ENCODE data around the gene ATAT1.
A peak's percentile ranks its signal among the peaks of the same experiment; 100 is the strongest.

The ATAT1 gene

DNA sequence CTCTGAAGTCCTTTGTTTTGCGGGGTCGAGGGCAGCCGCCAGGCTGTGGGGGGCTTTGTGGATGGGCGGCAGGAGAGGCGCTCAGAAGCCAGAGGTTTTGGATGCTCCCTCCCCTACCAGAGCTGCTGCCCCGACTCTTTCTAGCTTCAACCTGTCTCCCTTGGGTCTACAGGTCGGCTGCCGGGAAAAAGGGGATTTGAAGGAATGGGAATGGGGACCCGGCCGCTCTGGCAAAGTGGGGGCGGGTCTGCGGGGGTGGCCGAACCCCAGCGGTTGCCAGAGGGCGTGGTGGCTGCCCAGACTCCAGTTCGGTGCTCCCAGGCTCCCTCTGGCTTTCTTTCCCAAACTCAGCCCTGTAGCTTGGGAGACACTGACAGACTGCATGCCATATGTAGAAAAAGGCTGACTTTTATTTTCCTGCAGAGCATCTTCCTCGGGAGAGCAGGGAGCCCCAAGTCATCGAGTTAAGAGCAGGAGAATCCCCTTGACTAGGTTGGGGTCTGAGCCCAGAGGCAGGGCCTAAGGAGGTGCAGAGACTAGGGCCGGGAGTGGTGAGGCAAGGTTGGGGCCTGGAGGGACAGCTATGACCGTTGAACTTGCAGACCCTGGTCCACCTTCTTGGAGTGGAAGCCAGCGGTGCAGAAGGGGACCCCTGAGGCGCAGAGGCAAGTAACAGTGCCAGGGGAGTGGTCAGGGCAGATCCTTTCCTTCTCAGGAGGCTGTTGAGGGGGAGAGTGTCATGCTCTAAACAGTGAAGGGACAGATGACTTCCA, 61.2 kb downstream of the ATAT1 start:
- peak overlapping the region; percentile 87 for H3K4me3 ChIP-seq (ENCODE audit: low read depth, low read length)
- peak; percentile 45 for DNase-seq (ENCODE audit: low read depth, low spot score)
- TF ChIP-seq, protein P1, sequence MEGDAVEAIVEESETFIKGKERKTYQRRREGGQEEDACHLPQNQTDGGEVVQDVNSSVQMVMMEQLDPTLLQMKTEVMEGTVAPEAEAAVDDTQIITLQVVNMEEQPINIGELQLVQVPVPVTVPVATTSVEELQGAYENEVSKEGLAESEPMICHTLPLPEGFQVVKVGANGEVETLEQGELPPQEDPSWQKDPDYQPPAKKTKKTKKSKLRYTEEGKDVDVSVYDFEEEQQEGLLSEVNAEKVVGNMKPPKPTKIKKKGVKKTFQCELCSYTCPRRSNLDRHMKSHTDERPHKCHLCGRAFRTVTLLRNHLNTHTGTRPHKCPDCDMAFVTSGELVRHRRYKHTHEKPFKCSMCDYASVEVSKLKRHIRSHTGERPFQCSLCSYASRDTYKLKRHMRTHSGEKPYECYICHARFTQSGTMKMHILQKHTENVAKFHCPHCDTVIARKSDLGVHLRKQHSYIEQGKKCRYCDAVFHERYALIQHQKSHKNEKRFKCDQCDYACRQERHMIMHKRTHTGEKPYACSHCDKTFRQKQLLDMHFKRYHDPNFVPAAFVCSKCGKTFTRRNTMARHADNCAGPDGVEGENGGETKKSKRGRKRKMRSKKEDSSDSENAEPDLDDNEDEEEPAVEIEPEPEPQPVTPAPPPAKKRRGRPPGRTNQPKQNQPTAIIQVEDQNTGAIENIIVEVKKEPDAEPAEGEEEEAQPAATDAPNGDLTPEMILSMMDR (IDR thresholded peaks at IDR 0.05; ENCODE audit: low read depth, low read length), result peak; percentile 38
- in situ Hi-C loops (cut with HindIII; ENCODE audit: low sequenced_read_pairs), result no loop called here

DNA sequence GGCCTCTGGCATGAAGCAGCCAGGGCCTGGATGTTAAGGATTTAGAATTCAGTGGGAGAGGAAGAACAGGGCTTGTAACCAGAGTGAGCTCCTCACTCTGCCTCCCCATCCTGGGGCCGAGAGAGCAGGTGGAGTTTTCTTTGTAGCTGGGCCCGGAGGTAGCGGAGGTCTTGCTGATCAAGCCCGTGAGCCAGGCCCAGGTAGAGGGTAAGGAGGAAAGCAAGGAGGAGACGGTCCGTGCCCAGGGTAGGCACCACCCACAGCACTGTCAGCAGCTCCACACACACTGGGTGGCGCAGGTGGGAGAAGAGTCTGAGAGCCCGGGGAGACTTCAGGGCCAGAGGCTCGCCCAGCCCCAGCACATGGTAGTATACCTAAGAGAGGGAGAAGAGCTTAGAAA, 61.9 kb downstream of the ATAT1 start:
- in situ Hi-C loops (cut with HindIII; ENCODE audit: low sequenced_read_pairs), result no loop called here
- no peak for DNase-seq (ENCODE audit: low read depth, low spot score)
- TF ChIP-seq, protein P1 (IDR thresholded peaks at IDR 0.05; ENCODE audit: low read depth, low read length), result no peak
- H3K4me3 ChIP-seq (ENCODE audit: low read depth, low read length), result peak overlapping the region; percentile 87

DNA sequence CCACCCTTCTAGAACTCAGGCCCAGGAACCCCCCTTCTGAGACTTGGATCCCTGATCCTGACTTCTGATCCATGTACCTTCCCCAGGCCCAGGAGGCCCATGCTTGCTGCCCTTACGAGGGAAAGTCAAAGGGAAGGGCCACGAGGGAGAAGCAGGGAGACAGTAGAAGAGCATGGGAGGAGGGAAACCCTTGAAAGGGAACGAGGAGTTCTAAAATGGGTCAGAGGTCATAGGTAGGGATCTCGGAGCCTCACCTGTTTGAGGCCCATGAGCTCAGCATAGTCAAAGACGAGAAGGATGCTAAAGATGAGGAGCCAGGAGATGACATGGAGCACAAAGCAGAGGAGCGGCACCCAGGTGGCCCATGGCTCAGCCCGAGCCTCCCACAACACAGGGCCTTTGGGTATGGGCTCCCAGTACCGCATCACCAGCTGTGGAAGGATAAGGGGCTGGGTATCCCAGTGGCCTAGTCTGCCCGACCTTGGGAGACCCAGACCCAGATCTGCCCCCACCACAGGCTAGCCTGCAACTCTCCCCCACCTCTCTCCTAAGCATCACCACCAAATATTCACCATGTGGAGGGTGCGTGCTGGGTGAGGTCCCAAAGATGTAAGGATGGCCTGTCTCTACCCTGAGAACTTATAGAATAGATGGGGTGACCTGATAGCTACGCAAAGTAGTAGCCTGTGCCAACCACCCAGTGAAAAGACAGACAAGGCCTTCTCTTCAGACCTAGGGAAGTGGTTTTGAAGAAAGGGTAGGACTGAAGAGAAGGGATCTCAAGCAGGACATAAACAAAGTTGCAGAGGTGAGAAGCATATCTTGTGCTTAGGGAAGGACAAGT, 62.6 kb downstream of the ATAT1 start:
- no peak overlapping the region for H3K4me3 ChIP-seq (ENCODE audit: low read depth, low read length)
- in situ Hi-C loops (cut with HindIII; ENCODE audit: low sequenced_read_pairs), result no loop called here

DNA sequence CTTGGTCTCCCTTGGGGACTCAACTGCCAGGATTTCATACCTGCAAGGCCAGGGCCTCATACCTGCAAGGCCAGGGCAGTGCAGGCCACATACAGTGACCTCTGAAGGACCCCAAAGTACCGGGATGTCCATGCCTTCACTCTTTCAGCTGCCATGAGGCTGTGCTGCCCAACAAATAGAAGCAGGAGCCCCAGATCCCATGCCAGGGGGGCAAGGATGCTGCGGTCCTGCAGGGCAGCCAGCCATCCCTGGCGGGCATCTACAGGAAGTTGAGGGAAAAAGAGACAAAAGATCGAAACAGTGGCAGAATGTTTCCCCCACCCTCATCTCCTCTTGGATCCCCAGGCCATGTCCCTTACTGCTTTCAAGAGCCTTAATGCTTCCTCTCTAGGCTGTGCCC, 63.3 kb downstream of the ATAT1 start:
- H3K4me3 ChIP-seq (ENCODE audit: low read depth, low read length), result peak overlapping the region; percentile 77
- TF ChIP-seq, protein P1 (IDR thresholded peaks at IDR 0.05; ENCODE audit: low read depth, low read length), result no peak
- in situ Hi-C loops (cut with HindIII; ENCODE audit: low sequenced_read_pairs), result no loop called here
- DNase-seq (ENCODE audit: low read depth, low spot score), result no peak

More for the DNA sequence above, 62.6 kb downstream of the ATAT1 start:
- no peak for DNase-seq (ENCODE audit: low read depth, low spot score)
- TF ChIP-seq, protein P1 (IDR thresholded peaks at IDR 0.05; ENCODE audit: low read depth, low read length), result no peak

DNA sequence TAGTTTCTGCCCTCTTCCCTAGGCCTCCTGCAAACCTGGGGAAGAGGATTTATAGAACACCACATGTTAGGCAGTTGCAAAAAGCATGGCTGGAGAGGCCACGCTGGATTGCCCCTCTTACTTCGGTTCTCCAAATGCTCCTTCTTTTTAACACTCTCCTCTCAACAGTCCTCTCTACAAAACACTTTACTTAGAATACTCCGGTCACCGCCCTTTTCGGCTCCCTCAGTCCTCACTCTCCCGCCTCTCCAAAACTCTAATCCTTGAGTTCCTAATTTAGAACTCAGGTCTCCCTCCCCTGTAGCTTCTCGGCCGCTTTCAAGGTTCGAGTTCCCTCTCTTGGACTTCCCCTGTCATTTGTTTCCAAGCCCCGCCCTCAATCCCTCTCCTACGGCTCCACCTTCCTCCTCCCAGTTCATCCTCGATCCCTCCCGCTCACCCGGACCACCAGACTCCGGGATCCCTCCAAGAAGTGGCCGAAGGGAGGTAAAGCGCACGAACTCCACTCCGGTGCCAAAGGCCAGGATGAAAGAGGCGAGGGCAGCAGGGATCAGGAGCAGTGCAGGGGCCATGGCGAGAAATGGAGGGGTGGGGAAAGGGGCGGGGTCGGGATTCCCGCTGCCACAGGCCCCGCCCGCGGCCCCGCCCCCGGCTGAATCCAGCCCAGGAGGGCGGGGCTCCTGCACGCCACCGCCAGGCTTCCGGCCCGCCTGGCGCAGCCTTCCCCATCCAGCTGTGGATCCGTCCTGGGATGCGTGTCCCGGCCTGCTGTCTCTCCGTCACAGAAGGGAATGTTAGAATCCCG, 63.9 kb downstream of the ATAT1 start, which contains the start of gene NRM:
TSS of gene NRM (minus strand) at position 582 of the 805 bp plus-strand sequence. CDS start at position 572, 10 bp downstream.
- DNase-seq (ENCODE audit: low read depth, low spot score), result peak; percentile 84
- TF ChIP-seq, protein P1 (IDR thresholded peaks at IDR 0.05; ENCODE audit: low read depth, low read length), result no peak
- in situ Hi-C loops (cut with HindIII; ENCODE audit: low sequenced_read_pairs), result no loop called here
- peak within 1 kb of the TSS; percentile 77 for H3K4me3 ChIP-seq (ENCODE audit: low read depth, low read length)
